RKO (cell line): ENCODE measurements around the gene PTP4A2.

Source experiments
- DNase-seq: peaks from one replicate; pipeline ENCODE4 v3.0.0-alpha.2; 2016; ENCODE audit warnings: low spot score

The PTP4A2 gene

DNA sequence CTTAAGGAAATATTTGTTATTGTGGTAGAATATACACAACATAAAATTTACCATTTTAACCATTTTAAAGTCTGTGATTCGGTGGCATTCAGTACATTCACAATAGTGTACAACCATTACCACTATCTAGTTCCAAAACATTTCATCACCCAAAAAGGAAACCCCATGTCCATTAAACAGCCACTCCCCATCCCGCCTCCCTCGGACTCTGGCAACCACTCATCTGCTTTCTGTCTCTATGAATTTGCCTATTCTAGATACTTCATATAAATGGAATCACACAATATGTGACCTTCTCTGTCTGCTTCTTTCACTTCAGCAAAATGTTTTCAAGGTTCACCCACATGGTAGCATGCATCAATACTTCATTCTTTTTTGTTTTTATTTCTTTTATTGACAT lies 51.3 kb downstream of the PTP4A2 start:
- DNase-seq = no peak

DNA sequence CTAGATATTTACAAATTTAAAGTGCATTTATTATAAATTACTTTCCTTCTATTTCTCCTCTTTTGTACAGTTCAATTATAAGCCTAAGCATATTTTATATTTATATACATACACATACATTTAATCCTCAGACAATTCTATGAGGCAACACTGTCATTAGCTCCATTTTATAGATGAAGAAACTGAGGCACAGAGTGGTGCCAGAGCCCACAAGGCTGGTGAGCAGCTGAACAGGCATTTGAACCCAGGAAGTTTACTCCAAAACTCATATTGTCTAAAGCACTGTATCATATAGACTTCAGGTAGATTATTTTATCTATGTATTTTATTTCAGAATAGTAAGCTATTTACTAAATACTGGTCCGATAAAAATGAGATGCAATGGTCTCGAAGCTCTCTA lies 52.3 kb downstream of the PTP4A2 start:
- DNase-seq = no peak

DNA sequence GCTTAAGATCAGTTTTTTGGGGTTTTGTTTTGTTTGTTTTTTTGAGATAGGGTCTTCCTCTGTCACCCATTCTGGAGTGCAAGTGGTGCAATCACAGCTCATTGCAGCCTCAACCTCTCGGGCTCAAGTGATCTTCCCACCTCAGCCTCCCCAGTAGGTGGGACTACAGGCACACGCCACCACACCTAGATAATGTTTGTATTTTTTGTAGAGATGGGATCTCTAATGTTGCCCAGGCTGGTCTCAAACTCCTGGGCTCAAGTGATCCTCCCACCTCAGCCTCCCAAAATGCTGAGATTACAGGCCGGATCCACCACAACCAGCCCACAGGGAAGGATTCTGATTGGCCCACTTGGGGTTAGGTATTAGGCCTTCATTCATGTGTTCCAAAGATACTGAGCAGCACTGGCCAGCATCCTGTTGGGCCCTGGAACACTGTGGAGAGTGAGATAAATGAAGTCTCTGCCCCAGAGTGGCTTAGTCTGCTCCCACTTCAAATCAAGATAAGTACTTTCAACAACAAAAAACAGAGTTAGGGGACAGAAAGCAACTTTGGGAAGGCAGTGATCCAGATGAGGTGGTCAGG lies 54.7 kb downstream of the PTP4A2 start:
- no peak for DNase-seq

DNA sequence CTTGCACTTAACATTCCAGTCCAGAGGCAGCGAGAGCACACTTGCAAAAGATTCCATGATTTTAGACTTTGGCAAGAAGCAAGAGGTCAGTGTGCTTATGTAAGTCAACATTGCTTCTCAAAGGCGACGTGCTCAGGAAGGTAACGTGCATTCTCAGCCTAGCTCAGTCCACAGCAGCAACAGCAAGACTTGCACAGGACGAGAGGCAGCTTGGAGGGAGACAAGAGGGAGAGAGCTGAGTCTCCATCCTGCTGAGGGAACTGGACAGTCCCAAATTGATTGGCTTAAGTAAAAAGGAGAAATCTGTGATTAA lies 56.5 kb downstream of the PTP4A2 start:
- no peak for DNase-seq

GRCh38 chr1:31880957-31881687 lies 57.0 kb downstream of the PTP4A2 start:
- no peak for DNase-seq

DNA sequence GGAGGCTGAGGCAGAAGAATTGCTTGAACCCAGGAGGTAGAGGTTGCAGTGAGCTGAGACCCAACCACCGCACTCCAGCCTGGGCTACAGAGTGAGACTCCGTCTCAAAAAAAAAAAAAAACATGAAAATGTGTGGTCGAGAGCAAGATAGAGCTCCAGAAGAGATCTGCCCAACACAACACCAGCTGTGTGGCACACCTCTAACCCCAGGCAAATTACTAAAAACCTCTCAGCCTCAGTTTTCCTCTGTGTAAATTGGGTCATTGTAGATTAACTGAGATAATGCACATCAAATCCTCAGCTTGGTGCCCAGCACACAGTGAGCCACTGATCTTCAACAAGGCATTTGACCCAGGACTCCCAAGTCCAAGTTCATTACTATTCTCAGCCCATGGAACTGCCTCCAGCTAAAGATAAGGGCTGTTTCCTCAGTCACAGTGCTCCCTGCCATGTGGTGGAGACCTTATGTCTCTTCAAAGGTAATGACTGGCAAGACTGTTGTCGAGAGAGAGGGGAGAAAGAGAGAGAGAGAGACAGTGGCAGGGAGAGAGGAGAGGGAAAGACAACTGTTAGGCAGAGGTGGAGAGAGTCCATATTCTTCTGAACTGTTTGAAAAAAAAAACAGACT lies 58.1 kb downstream of the PTP4A2 start:
- DNase-seq = no peak

DNA sequence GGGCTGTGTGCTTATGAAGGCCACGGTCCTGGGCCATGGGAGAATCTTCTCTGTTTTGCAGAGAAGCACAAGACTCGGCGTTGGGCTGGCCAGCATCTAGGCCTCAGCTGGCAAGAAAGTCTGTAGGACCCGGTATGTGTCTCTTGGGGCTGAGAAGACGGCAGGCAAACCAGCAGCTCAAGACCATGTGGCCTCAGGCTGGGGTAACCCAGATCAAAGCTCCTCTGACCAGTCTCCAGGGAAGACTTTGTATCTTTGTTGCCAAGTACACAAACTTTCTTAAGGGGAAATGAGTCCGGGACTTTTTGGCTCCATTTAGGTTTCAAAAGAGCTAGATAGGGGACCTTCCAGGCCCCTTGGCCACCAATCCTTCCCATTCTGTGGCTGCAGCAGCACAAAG lies 60.1 kb downstream of the PTP4A2 start:
- no peak for DNase-seq

GRCh38 chr1:31877544-31877943 lies 60.6 kb downstream of the PTP4A2 start:
- no peak for DNase-seq

GRCh38 chr1:31875636-31876236 lies 62.4 kb downstream of the PTP4A2 start:
- DNase-seq = no peak

DNA sequence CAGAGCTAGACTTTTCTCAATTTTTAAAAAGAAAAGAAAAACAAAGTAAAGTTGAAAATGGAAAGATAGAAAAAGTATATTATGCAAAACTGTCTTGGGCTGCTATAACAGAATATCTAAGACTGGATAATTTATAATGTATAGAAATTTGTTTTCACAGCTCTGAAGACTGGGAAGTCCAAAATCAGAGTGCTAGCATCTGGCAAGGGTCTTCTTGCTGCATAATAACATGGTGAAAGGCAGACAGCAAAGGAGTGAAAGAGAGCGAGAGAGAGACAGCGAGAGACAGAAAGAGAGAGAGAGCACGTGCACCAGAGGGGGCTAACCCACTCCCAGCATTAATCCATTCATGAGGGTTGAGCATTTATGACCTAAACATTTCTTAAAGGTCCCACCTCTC lies 63.2 kb downstream of the PTP4A2 start:
- DNase-seq = no peak

GRCh38 chr1:31872658-31873636 lies 65.2 kb downstream of the PTP4A2 start:
- no peak for DNase-seq

DNA sequence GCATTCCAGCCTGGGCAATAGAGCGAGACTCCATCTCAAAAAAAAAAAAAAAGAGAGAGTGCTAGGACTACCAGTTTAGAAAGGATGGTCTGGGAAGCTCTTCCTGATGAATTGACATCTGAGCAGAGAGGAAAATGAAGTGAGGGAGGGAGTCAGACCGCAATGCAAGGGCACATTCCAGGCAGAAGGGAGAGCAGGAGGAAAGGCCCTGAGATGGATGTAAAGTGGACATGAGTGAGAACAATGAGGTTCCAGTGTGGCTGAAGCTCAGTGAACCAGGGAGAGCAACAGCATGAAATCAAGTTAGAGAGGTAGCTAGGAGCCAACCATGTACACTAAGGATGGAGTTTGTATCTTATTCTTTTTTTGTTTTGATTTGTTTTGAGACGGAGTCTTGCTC lies 66.5 kb downstream of the PTP4A2 start:
- no peak for DNase-seq

DNA sequence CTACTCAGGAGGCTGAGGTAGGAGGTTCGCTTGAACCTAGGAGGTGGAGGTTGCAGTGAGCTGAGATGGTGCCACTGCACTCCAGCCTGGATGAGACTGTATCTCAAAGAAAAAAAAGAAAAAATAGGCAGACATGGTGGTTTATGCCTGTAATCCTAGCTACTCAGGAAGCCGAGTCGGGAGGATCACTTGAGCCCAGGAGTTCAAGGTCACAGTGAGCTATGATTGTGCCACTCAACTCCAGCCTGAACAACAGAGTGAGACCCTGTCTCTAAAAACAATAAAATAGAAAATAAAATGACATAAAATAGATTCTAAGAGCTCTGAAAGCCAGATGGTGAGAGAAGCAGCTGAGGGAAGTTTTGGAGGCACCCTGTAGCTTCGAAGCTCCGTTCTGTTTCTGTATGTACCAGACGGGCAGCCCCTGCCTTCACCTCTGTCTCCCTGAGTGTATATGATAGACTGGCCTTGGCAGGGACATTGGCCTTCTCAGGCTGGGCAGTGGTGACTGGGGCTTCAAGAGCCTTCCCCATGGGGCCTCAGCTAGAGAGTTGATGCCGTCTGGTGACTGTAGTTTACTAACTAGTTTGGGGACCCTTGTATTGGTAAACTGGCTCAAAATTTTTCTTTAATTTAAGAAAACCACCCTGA lies 68.0 kb downstream of the PTP4A2 start:
- no peak for DNase-seq

- DNase-seq = no peak
Measured at GRCh38 chr1:31869449-31869848, 68.7 kb downstream of the PTP4A2 start.

DNA sequence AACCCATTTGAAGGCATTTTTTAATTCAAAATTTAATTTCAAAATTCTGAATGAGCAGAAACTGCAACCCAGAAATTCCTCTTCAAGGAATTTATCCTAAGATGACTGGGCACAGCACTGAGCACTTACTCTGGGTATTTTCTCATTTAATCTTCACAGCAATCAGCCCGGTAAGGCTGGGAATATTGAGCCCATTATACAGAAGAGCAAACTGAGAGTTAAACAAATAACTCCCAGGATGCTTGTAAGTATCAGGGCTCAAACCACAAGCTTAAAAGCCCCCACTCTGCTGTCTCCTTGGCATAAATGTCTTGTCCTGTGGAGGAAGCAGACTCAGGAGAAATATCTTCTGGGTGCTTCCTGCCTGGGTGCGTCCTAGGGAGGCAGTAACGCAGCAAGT lies 69.3 kb downstream of the PTP4A2 start:
- no peak for DNase-seq

- DNase-seq = no peak
Measured at GRCh38 chr1:31867546-31867945, 70.6 kb downstream of the PTP4A2 start.

GRCh38 chr1:31866450-31867032 lies 71.6 kb downstream of the PTP4A2 start:
- DNase-seq = no peak

- DNase-seq = no peak
Measured at GRCh38 chr1:31865728-31866449, 72.3 kb downstream of the PTP4A2 start.

GRCh38 chr1:31862071-31862470 lies 76.1 kb downstream of the PTP4A2 start:
- no peak for DNase-seq

- DNase-seq = no peak
Measured at GRCh38 chr1:31861346-31861745, 76.8 kb downstream of the PTP4A2 start.

- no peak for DNase-seq
Measured at GRCh38 chr1:31860581-31860980, 77.6 kb downstream of the PTP4A2 start.
